Mucosa of descending colon (tissue), 3 donors: ENCODE data around the gene CEP350. TPM values are rescaled to one million over a fixed set of nuclear protein-coding genes. Genes with fewer than 3 reads are reported as not detected.

ENCODE experiments used
- ATAC-seq: fragments of 200-7000 bp; cut with Tn5 transposase; one replicate; pipeline ENCODE4 v1.9.1; 2020; ENCODE audit warnings: mild to moderate bottlenecking, moderate library complexity
- DNase-seq, 3 donors: peaks; one replicate each; pipeline ENCODE4 v3.0.0-alpha.2; 2020
- H3K36me3 ChIP-seq: fragments of 200-600 bp; one replicate; pipeline ENCODE4 v1.8.0; 2021; ENCODE audit warnings: low read depth, mild to moderate bottlenecking
- H3K4me1 ChIP-seq: fragments of 200-600 bp; one replicate; pipeline ENCODE4 v1.8.0; 2021; ENCODE audit warnings: low read depth, mild to moderate bottlenecking
- H3K4me3 ChIP-seq: fragments of 200-600 bp; one replicate; pipeline ENCODE4 v1.8.0; 2021; ENCODE audit warnings: mild to moderate bottlenecking
- H3K9me3 ChIP-seq: fragments of 200-600 bp; one replicate; pipeline ENCODE4 v1.8.0; 2021; ENCODE audit warnings: mild to moderate bottlenecking
- CTCF ChIP-seq: fragments of 200-600 bp; IDR thresholded peaks from one replicate; pipeline ENCODE4 v1.8.0; 2022; ENCODE audit warnings: antibody characterized with exemption, mild to moderate bottlenecking
- intact Hi-C, 2 donors: fragments of 100-400 bp; cut with DNase I in 1 of 2; cut with micrococcal nuclease in 1 of 2; formaldehyde crosslinking; loops; one replicate each; pipeline versions ENCODE4 v1.11.0 to v1.11.1; 2022; cut with DNase I, micrococcal nuclease
- total RNA-seq, 3 donors: library from RNA; stranded (reverse); fragmentation: NEBNext Ultra II Directional in 2 of 3; extraction: Animal tissue kit (Norgen Biotek cat#: 25700) in 2 of 3; gene quantifications; one replicate each; pipeline versions ENCODE4 v1.2.1 to v1.2.4, GENCODE V29; 2021 to 2023
- donor health status: DM: no; HTN: no; CAD: no; lungs with moderate emphysema.
- donor health status: DM: no; HTN: no; CAD: no.
- donor health status: DM: no; HTN: yes; CAD: no.

The CEP350 gene
- total RNA-seq, 3 donors from 2014 or later: 41.9 to 63.7 (median 53.9) TPM

- no peak overlapping the region for H3K4me3 ChIP-seq
- intact Hi-C loops: no loop called here
- TF ChIP-seq CTCF: no peak
- peaks cover 6% of the 10 kb centered on the region for H3K36me3 ChIP-seq
- H3K4me1 ChIP-seq: no peaks in the 10 kb centered on the region
- H3K9me3 ChIP-seq: no peaks in the 10 kb centered on the region
- ATAC-seq: no peak
- DNase-seq: no peak
Observed at GRCh38 chr1:180066150-180066549, 111.5 kb downstream of the CEP350 start.

DNA sequence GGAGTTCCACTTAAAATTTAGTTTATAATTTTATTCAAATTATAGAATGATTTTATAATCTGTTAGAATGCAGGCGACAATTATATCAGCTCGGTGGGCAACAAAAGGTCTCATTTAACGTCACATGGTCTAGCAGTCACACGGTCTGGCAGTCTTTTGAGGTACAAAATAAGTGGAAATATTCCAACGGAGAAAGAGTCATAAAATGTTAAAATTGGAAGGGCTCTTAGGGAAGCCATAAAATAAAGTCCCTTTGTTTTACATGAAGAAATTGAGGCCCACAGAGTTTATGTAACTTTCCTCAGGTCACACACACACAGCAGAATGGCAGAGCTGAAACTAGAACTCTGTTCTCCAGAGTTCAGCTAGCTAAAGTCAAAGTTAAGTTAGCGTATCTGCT, 115.7 kb downstream of the CEP350 start:
- H3K4me1 ChIP-seq: no peaks in the 10 kb centered on the region
- intact Hi-C loops: no loop called here
- no peak for ATAC-seq
- no peaks in the 10 kb centered on the region for H3K36me3 ChIP-seq
- TF ChIP-seq CTCF: no peak
- no peak overlapping the region for H3K4me3 ChIP-seq
- H3K9me3 ChIP-seq: no peaks in the 10 kb centered on the region
- DNase-seq: no peak

DNA sequence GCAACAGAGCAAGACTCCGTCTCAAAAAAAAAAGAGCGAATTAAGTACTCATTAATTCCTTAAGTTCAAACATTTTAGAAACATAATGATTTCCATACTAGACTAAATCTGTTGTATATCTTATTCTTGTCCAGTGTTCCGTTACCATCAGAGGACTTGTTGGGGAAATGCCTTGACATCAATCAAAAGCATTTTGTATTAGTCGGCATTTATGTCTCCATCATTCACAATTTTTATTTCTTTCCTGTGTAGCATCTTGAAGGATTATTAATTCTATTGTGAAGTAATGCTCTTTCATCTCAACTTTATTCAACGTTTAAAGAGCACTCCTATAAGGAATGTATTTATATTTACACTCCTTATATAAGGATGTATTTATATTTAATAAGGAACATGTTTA, 117.1 kb downstream of the CEP350 start:
- no peaks in the 10 kb centered on the region for H3K4me1 ChIP-seq
- no peak overlapping the region for H3K4me3 ChIP-seq
- H3K9me3 ChIP-seq: no peaks in the 10 kb centered on the region
- intact Hi-C loops: no loop called here
- H3K36me3 ChIP-seq: no peaks in the 10 kb centered on the region
- DNase-seq (no peak), ATAC-seq (no peak)
- TF ChIP-seq CTCF: no peak

GRCh38 chr1:180080439-180080838, 125.8 kb downstream of the CEP350 start:
- peak; percentile 53 for ATAC-seq
- intact Hi-C loops: no loop called here
- no peak for TF ChIP-seq CTCF
- Histone ChIP-seq H3K9me3 (no peaks in the 10 kb centered on the region), H3K4me3 (no peak overlapping the region), H3K4me1 (no peaks in the 10 kb centered on the region), H3K36me3 (no peaks in the 10 kb centered on the region)
- DNase-seq: no peak

DNA sequence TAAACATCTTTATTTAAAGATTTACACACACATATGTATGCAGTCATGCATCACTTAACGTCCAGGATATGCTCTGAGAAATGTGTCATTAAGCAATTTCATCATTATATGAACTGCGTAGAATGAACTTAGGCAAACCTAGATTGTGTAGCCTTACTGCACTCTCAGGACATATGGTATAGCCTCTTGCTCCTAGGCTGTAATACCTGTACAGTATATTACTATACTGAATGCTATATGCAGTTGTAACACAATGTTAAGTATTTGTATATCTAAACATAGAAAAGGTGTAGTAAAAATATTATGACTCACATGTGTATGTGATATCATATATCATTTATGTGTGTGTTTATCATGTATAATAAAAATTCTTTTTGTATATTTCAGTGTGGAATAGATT, 126.9 kb downstream of the CEP350 start:
- ATAC-seq (peak; percentile 73), DNase-seq (no peak)
- Histone ChIP-seq H3K9me3 (no peaks in the 10 kb centered on the region), H3K36me3 (no peaks in the 10 kb centered on the region), H3K4me3 (no peak overlapping the region), H3K4me1 (no peaks in the 10 kb centered on the region)
- no peak for TF ChIP-seq CTCF
- intact Hi-C loops: no loop called here

DNA sequence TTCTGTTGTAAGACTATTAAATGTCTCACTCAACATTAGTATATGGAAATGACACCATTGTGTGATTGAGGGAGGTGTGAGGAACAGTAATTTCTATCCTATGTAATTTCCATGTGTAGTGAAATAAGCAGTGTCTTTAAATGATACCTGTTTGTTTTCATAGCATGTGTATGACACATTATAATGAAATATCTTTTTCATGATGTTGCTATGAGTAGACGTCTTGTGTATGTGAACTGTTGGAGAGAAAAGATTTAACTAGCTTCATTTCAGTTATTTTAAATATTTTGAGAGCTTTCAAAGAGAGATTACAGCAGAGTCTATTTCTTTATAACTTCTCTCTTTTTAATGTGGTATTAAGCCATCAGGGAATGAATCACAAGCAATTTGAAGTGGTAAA, 128.6 kb downstream of the CEP350 start:
- no peak for TF ChIP-seq CTCF
- no peak overlapping the region for H3K4me3 ChIP-seq
- no peaks in the 10 kb centered on the region for H3K9me3 ChIP-seq
- no peaks in the 10 kb centered on the region for H3K36me3 ChIP-seq
- no peaks in the 10 kb centered on the region for H3K4me1 ChIP-seq
- intact Hi-C loops: no loop called here
- ATAC-seq: no peak
- no peak for DNase-seq
